AG20443 (cell line): ENCODE measurements around the gene DHX8.
"Not testable (repeated sequence)": the region's sequence is repeated elsewhere in the genome, so short reads cannot be mapped to it uniquely, and the experiment has no call there.

Experiments
- DNase-seq: peaks from one replicate; pipeline ENCODE4 v3.0.0; 2012; ENCODE audit warnings: low spot score, mixed read lengths

The DHX8 gene

GRCh38 chr17:43461185-43461584 lies 22.6 kb upstream of the DHX8 start:
- no peak for DNase-seq

DNA sequence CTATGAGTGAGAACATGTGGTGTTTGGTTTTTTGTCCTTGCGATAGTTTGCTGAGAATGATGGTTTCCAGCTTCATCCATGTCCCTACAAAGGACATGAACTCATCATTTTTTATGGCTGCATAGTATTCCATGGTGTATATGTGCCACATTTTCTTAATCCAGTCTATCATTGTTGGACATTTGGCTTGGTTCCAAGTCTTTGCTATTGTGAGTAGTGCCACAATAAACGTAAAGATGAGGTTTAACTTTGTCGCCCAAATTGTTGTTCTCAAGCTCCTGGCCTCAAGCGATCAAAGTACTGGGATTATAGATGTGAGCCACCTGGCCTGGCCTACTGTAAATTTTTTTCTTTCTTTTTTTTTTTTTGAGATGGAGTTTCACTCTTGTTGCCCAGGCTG lies 21.2 kb upstream of the DHX8 start:
- not testable (repeated sequence) for DNase-seq

GRCh38 chr17:43463241-43463640 lies 20.5 kb upstream of the DHX8 start:
- no peak for DNase-seq

DNA sequence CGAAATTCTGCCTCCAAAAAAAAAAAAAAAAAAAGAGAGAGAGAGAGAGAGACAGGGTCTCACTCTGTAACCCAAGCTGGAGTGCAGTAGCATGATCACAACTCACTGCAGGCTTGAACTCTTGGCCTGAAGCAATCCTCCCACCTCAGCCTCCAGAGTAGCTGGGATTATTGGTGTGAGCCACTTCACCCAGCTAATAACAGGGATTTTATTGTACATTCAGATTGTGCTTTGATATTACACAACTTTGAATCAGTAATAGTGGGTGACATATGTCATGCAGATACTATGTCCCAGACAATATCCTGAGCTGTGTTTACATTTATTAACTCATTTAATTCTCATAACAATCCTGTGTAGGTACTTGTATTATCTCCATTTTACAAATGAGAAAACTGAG lies 19.7 kb upstream of the DHX8 start:
- no peak for DNase-seq

GRCh38 chr17:43465049-43465448 lies 18.7 kb upstream of the DHX8 start:
- no peak for DNase-seq

- peak; percentile 85 for DNase-seq
These were observed 15.7 kb upstream of the DHX8 start for GRCh38 chr17:43467981-43468581.

- DNase-seq: peak; percentile 79
These were observed 15.1 kb upstream of the DHX8 start for GRCh38 chr17:43468691-43469139.

DNA sequence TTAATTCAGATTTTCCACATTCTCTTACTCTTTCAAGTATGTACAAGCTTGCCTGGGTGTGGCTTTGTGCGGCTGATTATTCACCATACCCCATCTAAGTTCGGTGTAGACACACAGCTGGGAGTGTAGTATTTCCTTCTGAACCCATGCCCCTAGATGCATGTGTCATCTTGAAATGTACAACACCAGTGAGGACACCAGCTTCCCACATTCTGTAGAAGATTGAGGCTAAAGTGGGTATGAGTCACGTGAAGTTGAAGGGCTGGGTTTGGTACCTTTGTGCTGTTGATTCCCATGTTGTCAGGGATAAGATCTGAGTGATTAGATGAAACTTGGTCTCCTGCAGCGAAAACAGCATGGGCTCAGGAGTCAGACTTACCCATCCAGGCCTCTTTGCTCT lies 14.6 kb upstream of the DHX8 start:
- DNase-seq: peak; percentile 83

GRCh38 chr17:43471585-43472160 lies 12.1 kb upstream of the DHX8 start:
- no peak for DNase-seq

DNA sequence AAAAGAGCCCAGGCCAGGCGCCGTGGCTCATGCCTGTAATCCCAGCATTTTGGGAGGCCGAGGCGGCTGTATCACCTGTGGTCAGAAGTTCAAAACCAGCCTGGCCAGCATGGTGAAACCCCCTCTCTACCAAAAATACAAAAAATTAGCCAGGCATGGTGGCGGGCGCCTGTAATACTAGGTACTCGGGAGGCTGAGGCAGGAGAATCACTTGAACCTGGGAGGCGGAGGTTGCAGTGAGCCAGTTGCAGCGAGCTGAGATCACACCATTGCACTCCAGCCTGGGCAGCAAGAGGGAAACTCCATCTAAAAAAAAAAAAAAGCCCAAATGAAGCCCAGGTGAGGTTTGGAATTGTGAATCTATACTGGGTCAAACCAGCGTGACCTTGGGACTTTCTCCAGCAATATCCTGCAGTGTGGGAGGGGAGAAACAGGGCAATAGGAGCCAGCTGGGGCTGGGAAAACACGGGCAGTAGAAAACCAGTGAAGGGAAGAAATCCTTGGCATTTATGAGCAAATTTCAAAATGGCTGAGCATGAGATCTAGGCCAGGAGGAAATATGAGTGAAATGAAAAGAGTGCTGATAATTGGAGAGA lies 8.2 kb upstream of the DHX8 start:
- DNase-seq: no peak

DNA sequence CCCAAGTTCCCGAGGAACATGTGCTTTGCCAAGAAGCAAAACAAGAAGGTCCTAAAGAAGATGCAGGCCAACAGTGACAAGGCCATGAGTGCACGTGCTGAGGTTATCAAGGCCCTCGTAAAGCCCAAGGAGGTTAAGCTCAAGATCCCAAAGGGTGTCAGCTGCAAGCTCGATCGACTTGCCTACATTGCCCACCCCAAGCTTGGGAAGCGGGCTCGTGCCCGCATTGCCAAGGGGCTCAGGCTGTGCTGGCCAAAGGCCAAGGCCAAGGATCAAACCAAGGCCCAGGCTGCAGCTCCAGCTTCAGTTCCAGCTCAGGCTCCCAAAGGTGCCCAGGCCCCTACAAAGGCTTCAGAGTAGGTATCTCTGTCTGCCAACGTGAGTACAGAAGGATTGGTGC lies 7.5 kb upstream of the DHX8 start:
- not testable (repeated sequence) for DNase-seq

GRCh38 chr17:43477832-43478634 lies 5.7 kb upstream of the DHX8 start:
- peak; percentile 64 for DNase-seq

- DNase-seq: no peak
These were observed 3.8 kb upstream of the DHX8 start for GRCh38 chr17:43479948-43480347.

DNA sequence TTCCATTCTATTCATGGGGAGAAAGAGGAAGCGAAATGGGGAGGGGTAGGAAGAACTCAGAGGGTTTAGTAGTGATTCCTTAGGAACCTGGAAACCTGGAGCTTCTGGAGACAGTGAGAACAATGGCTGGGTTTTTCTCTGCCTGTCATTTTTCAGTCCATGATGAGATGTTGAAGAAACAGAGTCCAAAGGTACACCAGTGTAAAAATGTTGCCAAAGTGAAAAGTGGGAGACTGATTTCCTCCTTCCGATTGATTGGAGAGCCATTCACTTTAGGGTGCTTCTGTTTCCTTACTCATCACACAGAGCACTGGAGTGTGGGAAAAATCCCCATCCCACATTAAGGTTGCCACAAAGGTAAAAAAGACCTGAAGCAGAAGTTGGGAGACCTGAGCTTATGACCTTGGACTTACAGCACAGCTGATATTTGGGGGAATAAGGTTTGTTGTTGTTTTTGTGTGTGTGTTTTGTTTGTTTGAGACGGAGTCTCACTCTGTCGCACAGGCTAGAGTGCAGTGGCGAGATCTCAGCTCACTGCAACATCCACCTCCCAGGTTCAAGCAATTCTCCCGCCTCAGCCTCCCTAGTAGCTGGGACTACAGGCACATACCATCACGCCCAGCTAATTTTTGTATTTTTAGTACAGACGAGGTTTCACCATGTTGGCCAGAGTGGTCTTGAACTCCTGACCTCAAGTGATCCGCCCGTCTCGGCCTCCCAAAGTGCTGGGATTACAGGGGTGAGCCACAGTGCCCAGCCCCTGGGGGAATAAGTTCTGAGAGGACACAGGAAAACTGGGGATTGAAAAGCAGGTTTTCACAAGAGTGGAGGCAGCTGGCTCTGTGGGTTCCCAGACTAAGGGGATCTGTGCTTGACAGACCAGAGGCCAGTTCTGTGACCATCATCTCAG lies 1.4 kb upstream of the DHX8 start:
- DNase-seq: no peak

DNA sequence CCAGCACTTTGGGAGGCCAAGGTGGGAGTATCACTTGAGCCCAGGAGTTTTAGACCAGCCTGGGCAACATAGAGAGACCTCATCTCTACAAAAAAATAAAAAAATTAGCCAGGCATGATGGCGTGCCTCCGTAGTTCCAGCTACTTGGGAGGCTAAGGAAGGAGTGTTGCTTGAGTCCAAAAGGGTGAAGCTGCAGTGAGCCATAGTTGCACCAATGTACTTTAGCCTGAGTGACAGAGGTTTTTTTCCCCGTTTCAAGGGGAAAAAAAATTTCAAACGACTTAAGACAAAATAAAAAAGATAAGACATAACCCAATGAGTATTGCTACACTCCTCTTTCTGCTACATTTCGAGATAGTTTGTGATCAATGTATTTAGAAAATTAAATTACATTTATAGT lies 6.8 kb downstream of the DHX8 start:
- no peak for DNase-seq

- DNase-seq: not testable (repeated sequence)
These were observed 25.7 kb downstream of the DHX8 start for GRCh38 chr17:43509440-43509839.

- not testable (repeated sequence) for DNase-seq
These were observed 27.4 kb downstream of the DHX8 start for GRCh38 chr17:43511199-43511598.

DNA sequence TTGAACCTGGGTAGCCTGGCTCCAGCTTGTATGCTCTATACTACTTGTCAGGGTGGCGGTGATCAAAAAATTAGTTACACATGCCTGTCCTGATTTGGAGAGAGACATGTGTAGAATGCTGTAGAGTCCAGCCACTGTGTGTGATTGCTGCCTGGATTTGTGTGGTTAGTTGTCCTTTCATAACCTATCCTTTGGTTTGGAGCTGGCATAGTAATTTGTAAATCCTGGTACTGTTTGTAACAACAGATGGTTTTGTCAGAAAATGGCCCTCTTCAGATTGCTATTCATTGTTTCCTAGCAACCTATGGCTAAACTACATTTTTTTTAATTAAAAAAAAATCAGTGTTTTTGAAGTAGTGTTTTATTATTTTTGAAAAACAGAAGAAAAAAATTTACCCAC lies 31.9 kb downstream of the DHX8 start:
- DNase-seq: no peak

- DNase-seq: peak; percentile 27
These were observed 33.4 kb downstream of the DHX8 start for GRCh38 chr17:43517161-43517560.

GRCh38 chr17:43517615-43518386 lies 34.0 kb downstream of the DHX8 start:
- peak; percentile 85 for DNase-seq

- no peak for DNase-seq
These were observed 37.6 kb downstream of the DHX8 start for GRCh38 chr17:43521389-43521788.
